Heart left ventricle (tissue), 16 donors: ENCODE measurements around the gene NRP1. TPM values are rescaled to one million over a fixed set of nuclear protein-coding genes. Genes with fewer than 3 reads are reported as not detected.
"Not testable (repeated sequence)": the region's sequence is repeated elsewhere in the genome, so short reads cannot be mapped to it uniquely, and the experiment has no call there.

ENCODE experiments used
- ATAC-seq, 4 donors: fragments of 200-7000 bp; cut with Tn5 transposase; one replicate each; pipeline ENCODE4 v1.9.1; 2020 to 2022; ENCODE audit warnings: moderate library complexity in 4 of 4, mild to moderate bottlenecking in 3 of 4, moderate number of reproducible peaks in 1 of 4
- DNase-seq, 5 donors: peaks; one replicate each; pipeline ENCODE4 v3.0.0-alpha.2; 2020
- H3K27ac ChIP-seq, 12 donors: fragments of 200-600 bp; sonication (generic) in 4 of 12; one replicate each; pipeline versions ENCODE4 v1.5.0 to v1.8.0; 2016 to 2022; ENCODE audit warnings: mild to moderate bottlenecking in 2 of 12
- H3K27me3 ChIP-seq, 9 donors: fragments of 200-600 bp; sonication (generic) in 2 of 9; one replicate each; pipeline versions ENCODE4 v1.5.1 to v1.8.0; 2016 to 2022; ENCODE audit warnings: mild to moderate bottlenecking in 3 of 9
- H3K36me3 ChIP-seq, 9 donors: fragments of 200-600 bp; sonication (generic) in 2 of 9; one replicate each; pipeline versions ENCODE4 v1.5.0 to v1.8.0; 2018 to 2022; ENCODE audit warnings: mild to moderate bottlenecking in 2 of 9
- H3K4me1 ChIP-seq, 12 donors: fragments of 200-600 bp; sonication (generic) in 4 of 12; one replicate each; pipeline versions ENCODE4 v1.5.0 to v1.8.0; 2016 to 2022; ENCODE audit warnings: mild to moderate bottlenecking in 3 of 12
- H3K4me3 ChIP-seq, 12 donors: fragments of 200-600 bp; sonication (generic) in 4 of 12; one replicate each; pipeline versions ENCODE4 v1.5.0 to v1.8.0; 2017 to 2022; ENCODE audit warnings: mild to moderate bottlenecking in 9 of 12, moderate library complexity in 4 of 12
- H3K9me3 ChIP-seq, 12 donors: fragments of 200-600 bp; sonication (generic) in 4 of 12; one replicate each; pipeline versions ENCODE4 v1.5.0 to v1.8.0; 2016 to 2022; ENCODE audit warnings: mild to moderate bottlenecking in 1 of 12
- POLR2A ChIP-seq, 2 donors: fragments of 450-650 bp; IDR thresholded peaks; one replicate each; pipeline ENCODE4 v1.6.1; 2017; ENCODE audit warnings: antibody characterized with exemption in 2 of 2, mild to moderate bottlenecking in 2 of 2, moderate library complexity in 2 of 2
- WGBS, 4 donors: extraction: QIAGEN DNeasy Blood & Tissue Kit in 2 of 4; methylation state at CpG; one replicate each; pipeline versions ENCODE4 v1.1.5 to v1.1.7; 2013 to 2018; 5-methylcytosine and 5-hydroxymethylcytosine counted together
- intact Hi-C, 10 donors: fragments of 100-400 bp; cut with DNase I; formaldehyde crosslinking; loops; one replicate each; pipeline versions ENCODE4 v1.11.1 to v1.14.2; 2022
- long read RNA-seq, 3 donors: library from polyadenylated mRNA; unstranded; transcript quantifications; one replicate each; pipeline ENCODE4 v2.0.0, GENCODE V29; 2020 to 2021
- polyA plus RNA-seq, 2 donors: library from polyadenylated mRNA; stranded (reverse); fragments of 200-250 nt; gene quantifications; one replicate each; pipeline ENCODE4 v1.2.3, GENCODE V29; 2013
- total RNA-seq, 9 donors: library from RNA; depleted of rRNA in 2 of 9; stranded (reverse); fragments of >200 nt in 2 of 9; fragmentation: NEBNext Ultra II Directional in 3 of 9; extraction: Animal tissue kit (Norgen Biotek cat#: 25700) in 3 of 9; gene quantifications; one replicate each; pipeline versions ENCODE4 v1.1.0 to v1.2.4, GENCODE V29; 2016 to 2023
- TF ChIP-seq, protein P1 (sequence below), 12 donors: fragments of 200-600 bp; sonication (generic) in 4 of 12; IDR thresholded peaks; one replicate each; pipeline versions ENCODE4 v1.5.0 to v1.8.0; 2018 to 2022; ENCODE audit warnings: antibody characterized with exemption in 12 of 12, mild to moderate bottlenecking in 5 of 12
- donor health status: ischemic (EF 13 %, LVEDD 7.1; RV severe dilation, severe dysfunction).
- donor health status: healthy with polysubstance abuse.
- donor health status: DM: no; HTN: yes; CAD: no.
- donor health status: DM: no; HTN: no; CAD: no.
- donor health status: ischemic (EF 25% LVEDD 6.9; RV normal size, moderate dysfunction).
- donor health status: ischemic (EF 25% LVEDD 5.7; RV mildly dilated, moderate dysfunction).
- donor health status: healthy.
- donor health status: DM: yes; HTN: yes; CAD: no.
- donor health status: ischemic (EF 35%, LVEDD 5.7; RV mildly dilated, moderate dysfunction).
- donor health status: nonischemic (EF 11% LVEDD 7.7; RV severe dilation, severe dysfunction).
- donor health status: DM: yes; HTN: yes; CAD: no.
- donor health status: PGD.
- donor health status: ischemic (EF 29% LVEDD 5.4; RV normal size, mild dysfunction).
- donor health status: nonischemic (EF 23%, LVEDD 6.1; RV moderate dilation, normal function).

NRP1 gene
- total RNA-seq (100 to 1,000 TPM; 115 to 279 (median 173) TPM), polyA plus RNA-seq (10 to 100 TPM; 47.1 to 69.4 TPM)
- long read RNA-seq, donor 1, full-length matches to known transcripts: 33 of 135 reads
- long read RNA-seq, donor 1, partial matches to known transcripts: 78 of 135 reads
- long read RNA-seq, donor 1, other reads (novel, unspliced or antisense): 24 of 135 reads
- long read RNA-seq, donor 2, full-length matches to known transcripts: 101 of 274 reads
- long read RNA-seq, donor 2, partial matches to known transcripts: 66 of 274 reads
- long read RNA-seq, donor 2, other reads (novel, unspliced or antisense): 107 of 274 reads
- long read RNA-seq, donor 3, full-length matches to known transcripts: 29 of 99 reads
- long read RNA-seq, donor 3, partial matches to known transcripts: 33 of 99 reads
- long read RNA-seq, donor 3, other reads (novel, unspliced or antisense): 37 of 99 reads

DNA sequence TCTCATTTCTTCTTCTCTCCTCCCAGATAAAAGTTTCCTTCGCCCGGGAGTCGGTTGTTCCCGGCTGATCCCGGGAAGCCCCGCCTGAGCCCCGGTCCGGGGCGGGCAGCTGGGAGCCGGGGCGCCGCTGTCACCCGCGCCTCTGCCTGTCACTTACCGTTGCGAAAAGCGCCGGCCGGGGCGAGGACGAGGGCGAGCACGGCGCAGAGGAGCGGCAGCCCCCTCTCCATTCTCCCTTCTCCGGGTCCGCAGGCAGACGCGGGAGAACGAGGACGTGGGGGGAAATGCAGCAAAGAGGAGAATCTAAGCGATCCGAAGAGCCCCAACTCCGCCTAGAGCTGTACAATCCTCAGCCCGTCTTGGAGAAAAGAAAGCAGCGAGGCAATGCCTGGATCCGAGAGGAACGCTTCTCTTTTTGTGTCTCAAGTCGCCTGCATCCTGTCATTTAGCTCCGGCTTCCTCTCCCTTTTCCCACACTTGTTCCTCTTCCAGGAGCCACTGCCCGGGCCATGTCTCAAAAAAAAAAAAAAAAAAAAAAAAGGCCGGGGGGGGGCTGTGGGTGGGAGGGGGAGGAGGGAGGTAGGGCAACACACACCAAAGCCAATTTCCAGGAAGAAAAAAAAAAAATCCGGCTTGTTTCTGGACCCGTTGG is at the start of gene NRP1:
Gene NRP1 (minus strand): TSS at position 515 of the 652 bp plus-strand sequence. CDS start 285 bp downstream, at position 230.
- TF ChIP-seq POLR2A (IDR thresholded peaks at IDR 0.05): peak in 1 of 2 donors; percentile 48
- TF ChIP-seq, protein P1, sequence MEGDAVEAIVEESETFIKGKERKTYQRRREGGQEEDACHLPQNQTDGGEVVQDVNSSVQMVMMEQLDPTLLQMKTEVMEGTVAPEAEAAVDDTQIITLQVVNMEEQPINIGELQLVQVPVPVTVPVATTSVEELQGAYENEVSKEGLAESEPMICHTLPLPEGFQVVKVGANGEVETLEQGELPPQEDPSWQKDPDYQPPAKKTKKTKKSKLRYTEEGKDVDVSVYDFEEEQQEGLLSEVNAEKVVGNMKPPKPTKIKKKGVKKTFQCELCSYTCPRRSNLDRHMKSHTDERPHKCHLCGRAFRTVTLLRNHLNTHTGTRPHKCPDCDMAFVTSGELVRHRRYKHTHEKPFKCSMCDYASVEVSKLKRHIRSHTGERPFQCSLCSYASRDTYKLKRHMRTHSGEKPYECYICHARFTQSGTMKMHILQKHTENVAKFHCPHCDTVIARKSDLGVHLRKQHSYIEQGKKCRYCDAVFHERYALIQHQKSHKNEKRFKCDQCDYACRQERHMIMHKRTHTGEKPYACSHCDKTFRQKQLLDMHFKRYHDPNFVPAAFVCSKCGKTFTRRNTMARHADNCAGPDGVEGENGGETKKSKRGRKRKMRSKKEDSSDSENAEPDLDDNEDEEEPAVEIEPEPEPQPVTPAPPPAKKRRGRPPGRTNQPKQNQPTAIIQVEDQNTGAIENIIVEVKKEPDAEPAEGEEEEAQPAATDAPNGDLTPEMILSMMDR (IDR thresholded peaks at IDR 0.05): no peak
- peak; percentile 60 to 72 (median 64) for DNase-seq
- intact Hi-C loops: loop anchor here (2.0 to 10.0 kb wide), 24 partner anchors 62 to 1303 kb away; no protein-coding TSS in a partner anchor

DNA sequence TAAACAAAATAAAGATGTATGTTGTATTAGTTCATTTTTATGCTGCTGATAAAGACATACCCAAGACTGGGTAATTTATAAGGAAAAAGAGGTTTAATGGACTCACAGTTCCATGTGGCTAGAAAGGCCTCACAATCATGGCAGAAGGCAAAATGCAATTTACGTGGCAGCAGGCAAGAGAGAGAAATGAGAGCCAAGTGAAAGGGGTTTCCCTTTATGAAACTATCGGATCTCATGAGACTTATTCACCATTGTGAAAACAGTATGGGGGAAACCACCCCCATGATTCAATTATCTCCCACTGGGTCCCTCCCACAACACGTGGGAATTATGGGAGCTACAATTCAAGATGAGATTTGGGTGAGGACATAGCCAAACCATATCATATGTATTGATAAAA is 49.7 kb upstream of the NRP1 start:
- DNase-seq, intact Hi-C loops, H3K27me3 ChIP-seq, H3K36me3 ChIP-seq, ATAC-seq, H3K4me3 ChIP-seq, H3K27ac ChIP-seq, H3K9me3 ChIP-seq: not testable (repeated sequence)
- peaks cover 0 to 13% (median 1%) of the 10 kb centered on the region in 12 donors for H3K4me1 ChIP-seq
- 71 to 86% (median 78%) methylated on average over 3 of the region's 3 CpGs for WGBS, 4 donors

More for the DNA sequence above, at the start of gene NRP1:
- Histone ChIP-seq H3K4me3 (peak within 1 kb of the TSS; percentile 53 to 92 (median 88)), H3K9me3 (no peaks in the 10 kb centered on the region), H3K27me3 (peaks cover 0 to 5% (median 0%) of the 10 kb centered on the region in 9 donors), H3K27ac (peak within 1 kb of the TSS; percentile 95 to 100 (median 98)), H3K36me3 (peaks cover 0 to 14% (median 11%) of the 10 kb centered on the region in 9 donors), H3K4me1 (peaks cover 7 to 30% (median 17%) of the 10 kb centered on the region in 12 donors)
- ATAC-seq: peak in 2 of 4 donors; percentile 14 to 40
- WGBS, 4 donors: 0 to 5% (median 0%) methylated on average over 30 to 44 of the region's 44 CpGs

DNA sequence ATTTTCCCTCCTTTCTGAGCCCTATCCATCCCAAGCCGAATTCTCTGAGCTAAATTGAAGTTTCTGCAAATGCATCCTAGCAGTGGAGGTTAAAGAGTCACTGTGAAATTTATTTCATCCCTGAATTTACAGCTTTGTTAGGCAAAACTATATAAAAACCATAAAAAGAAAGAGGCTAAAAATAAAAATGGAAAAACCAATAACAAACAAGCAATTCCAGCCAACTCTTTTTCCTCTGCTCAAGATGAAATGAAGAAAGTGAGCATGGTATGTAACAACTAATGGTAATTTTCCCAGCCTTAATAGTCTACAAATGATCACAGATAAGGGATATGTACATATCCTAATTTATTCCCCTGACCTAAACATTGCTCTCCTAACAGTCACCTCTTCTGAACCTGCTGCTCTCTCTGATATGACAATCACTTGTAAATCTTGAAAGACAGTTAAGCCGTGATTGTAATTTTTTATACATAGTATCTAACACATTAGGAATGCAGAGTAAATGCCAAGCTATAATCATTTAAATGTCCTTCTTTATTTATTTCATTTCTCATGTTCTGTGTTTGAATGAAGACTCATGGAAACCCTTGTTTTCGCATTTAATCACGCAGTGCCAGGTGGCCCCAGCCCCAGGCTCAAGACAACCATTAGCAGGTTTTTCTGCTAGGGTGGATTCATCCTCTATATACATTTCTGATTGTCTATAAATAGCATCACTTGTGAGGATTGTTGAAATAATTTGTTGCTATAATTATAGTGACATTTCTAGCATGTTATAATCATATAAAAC is 48.6 kb upstream of the NRP1 start:
- ATAC-seq: no peak
- Histone ChIP-seq H3K9me3 (no peaks in the 10 kb centered on the region), H3K4me1 (peaks cover 0 to 13% (median 1%) of the 10 kb centered on the region in 12 donors), H3K4me3 (no peak overlapping the region), H3K27ac (no peak overlapping the region), H3K27me3 (no peaks in the 10 kb centered on the region), H3K36me3 (no peaks in the 10 kb centered on the region)
- intact Hi-C loops: no loop called here
- no peak for DNase-seq
- TF ChIP-seq POLR2A (IDR thresholded peaks at IDR 0.05): no peak
- TF ChIP-seq, protein P1 (IDR thresholded peaks at IDR 0.05): no peak
- WGBS, 4 donors: 80 to 96% (median 92%) methylated on average over 3 to 4 of the region's 4 CpGs

DNA sequence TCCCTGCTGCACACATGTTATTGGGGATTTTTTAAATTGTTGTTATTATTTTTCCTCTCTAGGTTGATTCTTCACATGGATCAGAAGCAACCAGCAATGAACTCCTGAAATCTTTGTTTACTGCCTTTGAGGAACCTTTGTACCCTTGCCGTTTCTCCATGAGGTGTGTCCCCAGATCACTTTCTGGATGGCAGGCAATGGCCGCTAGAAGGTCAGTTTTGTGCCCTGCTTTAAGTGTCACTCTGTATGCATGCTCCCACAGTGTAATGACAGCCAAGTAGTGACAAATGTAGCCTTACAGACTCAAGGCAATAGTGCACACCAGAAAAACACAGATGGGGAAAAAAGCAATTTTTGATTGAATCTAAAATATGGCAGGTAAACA is 47.7 kb upstream of the NRP1 start:
- Histone ChIP-seq H3K9me3 (no peaks in the 10 kb centered on the region), H3K4me3 (no peak overlapping the region), H3K4me1 (peaks cover 0 to 13% (median 3%) of the 10 kb centered on the region in 12 donors), H3K27me3 (no peaks in the 10 kb centered on the region), H3K27ac (no peak overlapping the region), H3K36me3 (no peaks in the 10 kb centered on the region)
- 60 to 82% (median 60%) methylated on average over 2 of the region's 2 CpGs for WGBS, 4 donors
- intact Hi-C loops: no loop called here
- ATAC-seq: no peak
- no peak for DNase-seq
- TF ChIP-seq, protein P1 (IDR thresholded peaks at IDR 0.05): no peak
- no peak for TF ChIP-seq POLR2A (IDR thresholded peaks at IDR 0.05)
